GM19372 (cell line): ENCODE data around the gene AQP5.

Experiments used
- ATAC-seq: cut with Tn5 transposase; IDR thresholded peaks from one replicate; pipeline ENCODE4 v1.9.1; 2021; ENCODE audit warnings: mild to moderate bottlenecking, low read depth, moderate library complexity; ENCODE audit not compliant: unreplicated experiment

Gene AQP5

DNA sequence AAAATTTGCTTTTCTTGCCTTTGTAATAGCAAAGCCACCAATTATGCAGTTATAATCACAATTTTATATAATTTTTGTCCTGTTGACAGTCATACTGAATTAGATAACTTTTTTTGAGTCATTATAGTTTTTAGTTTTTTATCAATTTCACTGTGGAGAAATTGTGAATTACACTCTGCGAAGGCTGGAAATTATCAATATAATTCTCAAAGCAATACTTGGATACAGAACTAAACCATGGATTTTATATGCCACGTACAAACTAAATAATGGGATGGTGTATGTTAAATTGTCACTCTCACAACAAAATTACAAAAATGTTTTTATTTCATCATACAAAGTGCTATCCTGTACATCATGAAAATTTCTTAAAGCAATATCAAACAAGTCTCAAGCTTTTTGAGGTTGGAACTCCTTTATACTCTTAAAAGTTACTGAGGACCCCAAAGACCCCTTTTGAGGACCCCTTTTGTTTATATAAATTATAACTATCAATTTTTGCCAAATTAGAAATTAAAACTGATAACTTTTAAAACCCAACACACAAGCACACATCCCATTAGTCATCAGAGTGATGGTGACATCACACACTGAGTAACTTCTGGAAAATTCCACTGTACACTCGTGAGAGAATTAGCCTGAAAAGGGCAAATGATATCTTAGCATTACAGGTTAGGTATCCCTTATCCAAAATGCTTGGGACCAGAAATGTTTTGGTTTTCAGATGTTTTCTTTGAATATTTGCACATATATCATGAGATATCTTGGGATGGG, 31.0 kb upstream of the AQP5 start:
- no peak for ATAC-seq

DNA sequence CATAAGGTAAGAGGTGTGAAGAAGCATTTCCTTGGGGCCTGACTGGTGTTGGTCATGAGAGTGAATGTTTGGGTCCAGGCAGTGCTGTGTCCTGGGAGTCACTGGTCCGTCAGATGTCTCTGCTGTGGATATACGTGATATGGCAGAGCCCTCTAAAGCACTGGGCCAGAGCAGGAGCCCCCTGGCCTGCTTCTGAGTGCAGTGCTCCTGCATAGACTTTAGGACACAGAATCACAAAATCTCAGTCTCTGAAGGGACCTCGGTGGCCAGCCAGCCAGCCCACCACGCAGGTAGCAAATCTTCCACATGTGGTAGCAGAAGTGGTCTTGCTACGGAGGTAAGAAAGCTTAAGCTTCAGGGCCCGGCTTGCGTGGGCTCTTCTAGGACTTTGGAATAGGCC, 29.6 kb upstream of the AQP5 start:
- no peak for ATAC-seq

DNA sequence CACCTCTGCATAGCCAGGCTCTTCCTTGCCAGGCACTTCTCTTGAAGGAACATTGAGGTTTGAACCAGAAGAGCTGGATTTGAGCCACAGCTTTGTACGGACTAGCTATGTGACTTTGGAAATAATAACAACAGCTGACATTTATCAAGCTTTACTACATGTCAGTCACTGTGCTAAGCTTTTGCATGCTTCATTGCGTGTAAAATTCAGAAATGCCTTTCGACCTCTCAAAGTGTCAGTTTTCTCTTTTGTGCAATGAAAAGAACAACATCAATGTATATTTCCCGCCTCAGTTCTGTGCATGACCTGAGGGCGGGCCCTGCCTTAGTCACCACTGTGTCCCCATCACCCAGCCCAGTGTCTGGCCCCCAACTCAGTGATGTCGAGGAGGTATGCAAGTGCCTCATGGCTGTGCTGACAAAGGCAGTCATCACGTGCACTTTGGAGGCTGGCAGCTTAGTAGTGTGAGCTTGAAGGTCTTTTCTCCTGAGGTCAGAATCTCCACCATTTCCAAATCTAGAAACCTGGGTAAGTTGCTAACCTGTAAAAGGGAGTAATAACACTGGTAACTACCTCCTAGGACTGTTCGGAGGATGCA, 29.0 kb upstream of the AQP5 start:
- no peak for ATAC-seq

DNA sequence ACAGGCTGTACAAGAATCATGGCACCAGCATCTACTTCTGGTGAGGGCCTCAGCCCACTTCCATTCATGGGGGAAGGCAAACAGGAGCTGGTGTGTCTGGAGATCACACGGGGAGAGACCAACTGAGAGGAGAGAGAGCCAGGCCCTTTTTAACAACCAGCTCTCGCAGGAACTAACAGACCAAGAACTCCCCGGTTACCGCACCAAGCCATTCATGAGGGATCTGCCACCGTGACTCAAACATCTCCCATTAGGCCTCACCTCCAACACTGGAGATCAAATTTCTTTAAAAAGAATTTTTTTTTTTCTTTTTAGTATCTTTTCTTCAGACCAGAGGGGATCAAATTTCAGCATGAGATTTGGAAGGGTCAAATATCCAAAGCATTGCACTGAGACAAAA, 27.9 kb upstream of the AQP5 start:
- ATAC-seq, result no peak

- no peak for ATAC-seq
These were observed 27.2 kb upstream of the AQP5 start for GRCh38 chr12:49934505-49934904.

DNA sequence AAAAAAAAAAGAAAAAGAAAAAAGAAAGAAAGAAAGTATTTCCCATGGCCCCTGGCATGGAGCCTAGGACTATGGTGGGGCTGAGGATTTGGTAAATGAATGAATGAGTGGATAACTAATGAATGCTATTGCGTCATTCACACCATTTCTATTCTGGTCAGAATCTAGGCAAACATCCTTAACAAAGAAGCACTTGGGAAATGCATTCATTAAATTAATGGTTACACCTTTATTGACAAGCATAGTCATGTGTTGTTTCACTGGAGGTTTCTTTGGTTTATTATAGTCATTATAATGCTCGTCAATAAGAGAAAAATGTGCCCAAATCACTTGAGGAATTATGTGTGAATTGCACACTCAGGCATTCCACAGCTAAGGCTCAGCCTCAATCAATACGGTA, 24.7 kb upstream of the AQP5 start:
- no peak for ATAC-seq

DNA sequence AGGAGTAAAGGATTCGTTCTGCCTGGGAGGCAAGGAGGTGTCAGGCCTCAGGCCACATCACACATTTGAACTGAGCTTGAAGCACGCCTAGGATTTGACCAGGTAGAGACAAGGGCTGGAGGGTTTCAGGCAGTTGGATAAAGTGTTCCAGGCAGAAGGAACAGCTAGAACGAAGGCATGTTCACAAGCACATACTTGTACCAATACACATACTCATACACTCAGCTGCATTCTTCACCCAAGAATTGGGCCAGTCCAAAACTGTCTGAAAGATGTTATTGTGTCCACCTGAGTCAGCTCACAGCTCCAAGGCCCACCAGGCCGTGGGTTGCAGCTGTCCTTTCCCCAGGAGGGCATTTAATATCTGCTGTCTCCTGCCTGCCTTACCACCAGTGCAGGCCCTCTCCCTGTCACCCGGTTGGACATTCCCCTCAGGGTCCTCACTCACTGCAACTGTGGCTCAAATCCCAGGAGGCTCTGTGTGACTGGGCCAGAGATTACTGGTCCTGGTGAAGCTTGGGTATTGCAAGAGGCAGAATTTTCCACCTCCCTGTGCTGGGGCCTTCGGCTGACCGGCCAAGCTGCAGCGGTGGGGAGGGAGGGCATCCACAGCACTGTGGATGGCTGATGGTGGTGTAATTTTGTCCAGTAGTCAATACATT, 23.9 kb upstream of the AQP5 start:
- no peak for ATAC-seq

DNA sequence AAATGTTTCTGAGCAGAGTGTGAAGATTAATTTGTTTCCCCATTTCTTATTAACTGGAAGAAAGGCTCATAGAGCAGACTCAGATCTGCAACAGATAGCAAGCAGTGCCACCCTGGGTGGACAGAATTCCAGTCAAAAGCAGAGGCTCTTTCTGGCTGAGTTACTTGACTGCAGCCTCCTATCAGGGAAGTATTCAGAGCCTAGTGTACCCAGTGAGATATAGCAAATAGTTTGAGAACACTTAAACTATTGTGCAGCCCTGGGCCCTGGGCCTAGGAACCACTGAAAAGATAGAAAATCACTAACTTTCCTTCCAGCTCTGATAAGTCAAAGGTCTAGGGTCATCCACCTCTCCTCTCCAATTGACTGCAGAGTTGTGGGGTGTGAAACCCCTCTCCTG, 22.4 kb upstream of the AQP5 start:
- no peak for ATAC-seq

DNA sequence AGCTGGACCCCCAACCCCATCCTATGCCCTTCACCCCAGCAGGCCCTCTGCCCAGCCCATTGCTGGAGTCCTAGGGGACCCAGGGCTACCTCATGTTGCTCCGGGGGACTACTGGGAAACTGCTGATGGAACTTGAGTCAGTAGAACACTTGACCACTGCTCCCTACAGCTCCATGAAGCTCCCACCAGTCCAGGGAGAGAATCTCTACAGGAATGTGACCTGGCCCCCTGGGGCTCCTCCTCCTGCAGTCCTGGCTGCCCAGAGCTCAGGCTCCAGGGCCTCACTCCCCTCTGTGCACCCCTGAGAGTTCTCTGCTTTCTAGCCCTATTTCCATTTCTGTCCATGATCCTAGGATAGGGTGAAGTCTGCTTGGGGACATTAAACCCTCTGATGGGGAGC, 22.0 kb upstream of the AQP5 start:
- ATAC-seq, result no peak

DNA sequence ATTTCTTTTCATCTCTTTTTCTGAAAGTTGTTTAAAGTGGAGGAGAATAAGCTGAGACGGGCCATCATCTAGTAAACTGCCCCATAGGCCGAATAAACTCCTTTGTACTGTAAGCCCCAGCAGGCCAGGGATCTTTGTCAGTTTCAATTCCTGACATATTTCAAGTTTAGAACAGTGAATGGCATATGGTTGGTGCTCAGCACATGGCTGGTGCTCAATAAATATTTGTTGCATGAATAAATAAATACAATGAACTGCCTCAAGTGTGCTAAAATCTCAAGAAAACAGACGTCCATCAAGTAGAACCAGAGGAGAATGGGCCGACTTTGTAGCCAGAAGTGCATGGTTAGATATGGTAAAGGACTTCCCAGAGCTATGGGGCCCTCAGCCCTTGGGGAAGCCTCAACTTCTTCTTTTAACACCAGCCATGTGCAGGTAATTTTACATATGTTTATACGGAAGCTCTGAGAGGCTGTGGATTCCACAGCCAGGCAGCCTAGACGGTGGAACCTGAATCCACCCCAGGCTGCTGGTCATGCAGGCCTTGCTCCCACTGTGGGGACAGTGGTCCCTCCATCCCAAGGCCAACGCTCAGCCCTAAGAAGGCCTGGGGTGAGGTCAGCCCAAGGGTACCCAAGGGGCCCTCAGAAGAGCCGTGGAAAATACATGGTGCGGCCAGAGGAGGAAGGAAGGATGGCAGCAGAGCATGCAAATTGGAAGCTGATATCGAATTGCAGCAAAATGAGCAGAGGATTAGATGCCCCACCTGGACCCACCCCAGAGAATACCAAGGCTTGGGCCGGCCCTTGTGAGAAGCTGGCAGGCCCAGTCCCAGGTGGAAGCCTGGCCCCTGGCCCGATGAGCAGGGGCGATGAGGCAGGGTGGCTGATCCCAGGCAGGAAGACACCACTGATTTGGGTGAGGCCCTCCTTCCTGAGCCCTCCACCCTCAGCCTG, 19.8 kb upstream of the AQP5 start:
- no peak for ATAC-seq

- ATAC-seq, result no peak
These were observed 19.2 kb upstream of the AQP5 start for GRCh38 chr12:49942512-49942893.

DNA sequence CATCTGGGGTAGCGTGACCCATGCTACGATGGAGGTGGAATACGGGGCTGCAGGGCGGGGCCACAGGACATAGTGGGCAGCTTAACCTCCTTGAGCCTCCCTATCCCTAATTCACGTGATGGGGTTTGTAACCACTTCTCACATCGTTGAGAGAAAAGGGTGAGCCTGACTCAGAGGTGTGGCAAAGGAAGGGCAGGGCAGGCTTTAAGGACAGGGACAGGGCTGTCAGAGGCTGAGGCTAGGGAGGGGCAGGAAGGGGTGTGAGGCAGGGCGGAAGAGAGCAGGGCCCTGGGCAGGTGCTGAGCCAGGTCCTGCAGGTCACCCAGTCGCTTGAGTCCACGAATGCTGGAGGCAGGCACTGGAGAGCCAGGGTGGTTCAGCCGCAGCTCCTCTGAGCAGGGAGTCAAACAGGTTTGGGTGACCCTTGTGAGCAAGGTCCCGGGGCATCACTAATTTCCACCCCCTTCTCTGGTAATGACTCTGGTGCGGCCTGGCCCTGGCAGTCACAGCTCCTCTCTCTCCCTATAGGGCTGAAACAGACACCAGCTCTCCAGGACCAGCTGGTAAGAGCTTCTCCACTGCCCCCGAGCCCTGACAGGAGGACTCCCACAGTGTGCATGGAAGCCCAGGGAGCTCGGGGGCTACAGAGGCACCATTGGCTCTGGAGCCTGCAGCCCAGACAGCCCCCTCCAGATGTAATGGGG, 18.6 kb upstream of the AQP5 start:
- no peak for ATAC-seq

- ATAC-seq, result no peak
These were observed 18.1 kb upstream of the AQP5 start for GRCh38 chr12:49943625-49943960.

DNA sequence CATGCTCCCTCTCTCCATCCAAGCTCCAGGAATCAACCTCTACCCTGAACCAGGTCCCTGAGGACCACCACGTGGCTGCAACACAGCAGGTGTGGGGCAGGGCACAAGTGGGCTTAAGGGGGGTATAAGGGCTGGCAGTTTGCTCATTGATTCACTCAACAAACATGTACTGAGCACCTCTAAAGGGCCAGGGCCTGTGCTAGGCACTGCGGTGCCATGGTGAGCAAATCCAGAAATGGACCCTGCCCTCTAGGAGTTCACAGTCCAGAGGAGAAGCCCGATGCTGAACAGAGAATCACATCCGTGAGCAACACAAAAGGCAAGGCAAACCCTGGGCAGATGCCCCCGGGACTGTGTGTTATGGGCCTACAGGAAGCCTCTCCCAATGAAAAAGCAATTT, 17.6 kb upstream of the AQP5 start:
- ATAC-seq, result no peak

DNA sequence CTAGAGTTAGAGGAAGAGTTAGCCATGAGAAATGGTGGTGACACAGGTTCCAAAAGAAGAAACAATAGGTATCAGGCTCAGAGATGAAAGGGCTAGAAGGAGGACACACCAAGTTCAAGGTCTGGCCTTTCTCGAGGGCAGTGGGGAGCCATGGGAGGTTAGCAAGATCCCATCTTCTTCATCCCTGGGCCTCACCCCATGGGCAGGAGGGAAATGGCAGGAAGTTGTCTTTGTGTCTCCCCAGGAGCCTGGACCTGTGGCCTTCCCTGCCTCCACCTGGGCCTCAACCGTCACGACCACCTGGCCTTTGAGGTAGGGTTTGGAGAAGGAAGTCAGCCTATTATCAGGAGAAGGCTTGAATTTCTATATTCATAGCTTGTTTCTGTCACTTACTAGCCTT, 17.0 kb upstream of the AQP5 start:
- ATAC-seq, result no peak

GRCh38 chr12:49945394-49946080, 16.1 kb upstream of the AQP5 start:
- ATAC-seq, result peak; percentile 91

DNA sequence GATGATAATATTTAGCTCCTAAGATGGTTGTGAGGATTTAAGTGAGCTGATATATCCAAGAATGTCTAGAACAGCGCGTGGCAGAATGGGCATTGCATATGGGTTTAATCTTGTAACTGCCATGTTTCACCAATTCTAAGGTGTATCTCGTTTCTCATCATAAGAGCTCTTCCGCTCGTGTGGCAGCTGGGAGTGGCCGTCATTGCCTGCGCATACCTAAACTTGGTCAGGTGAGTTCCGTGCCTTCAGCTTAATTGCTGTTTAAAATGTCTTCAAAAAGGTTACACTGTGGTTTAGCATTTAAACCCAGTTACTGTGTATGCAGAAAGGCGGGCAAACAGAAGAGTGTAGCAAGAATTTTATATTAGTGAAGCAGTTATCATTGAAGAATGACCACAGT, 15.6 kb upstream of the AQP5 start:
- no peak for ATAC-seq

DNA sequence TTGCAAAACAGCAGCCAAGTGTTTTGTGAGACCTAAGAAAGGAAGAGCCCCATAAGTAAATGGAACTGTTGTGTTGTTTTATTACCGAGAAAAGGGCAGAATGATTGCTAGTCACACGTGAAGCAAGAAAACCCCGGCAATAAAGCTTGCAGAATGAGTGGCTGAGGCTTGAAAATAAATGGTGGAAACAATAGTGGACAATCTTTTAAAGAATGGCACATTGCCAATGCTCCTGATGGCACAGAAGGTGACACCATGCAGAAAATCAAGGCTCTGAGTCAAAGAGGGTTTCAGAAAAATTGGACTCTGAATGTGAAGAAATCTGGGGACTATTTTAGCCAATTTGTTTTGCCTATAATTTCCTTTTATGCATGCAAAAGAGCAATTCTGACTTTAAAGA, 15.2 kb upstream of the AQP5 start:
- no peak for ATAC-seq

DNA sequence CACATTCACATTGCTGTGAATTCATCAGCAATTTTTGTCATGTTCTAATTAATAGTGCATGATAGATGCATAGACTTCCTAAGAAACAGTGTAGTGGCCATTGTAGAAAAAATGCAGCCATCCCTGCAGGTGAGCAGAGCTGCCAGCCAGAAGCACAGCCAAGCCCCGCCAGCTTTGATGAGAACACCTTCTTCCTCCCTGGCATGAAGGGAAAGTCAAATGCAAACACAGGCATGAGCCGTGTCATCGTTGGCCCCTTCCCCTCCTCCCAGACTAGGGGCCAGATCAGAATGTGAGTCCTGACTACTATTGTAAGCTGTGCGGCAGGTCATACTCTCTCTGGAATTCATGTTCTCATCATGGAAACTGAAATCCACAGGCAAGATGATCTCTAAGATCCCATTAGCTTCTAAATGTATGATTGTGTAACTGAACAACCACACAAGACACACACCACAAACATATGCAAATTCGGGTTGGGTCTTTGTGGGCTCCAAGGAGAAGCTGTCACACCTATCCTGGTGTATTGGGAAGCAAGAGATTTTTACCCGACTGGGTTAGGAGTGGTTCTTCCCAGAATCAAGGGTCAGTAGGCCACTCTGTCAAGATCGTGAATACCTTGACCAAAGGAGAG, 14.0 kb upstream of the AQP5 start:
- ATAC-seq, result no peak
